ENCODE measurements around the gene KLHL10.
"Not testable (repeated sequence)": the region's sequence is repeated elsewhere in the genome, so short reads cannot be mapped to it uniquely, and the experiment has no call there.

Gene KLHL10

DNA sequence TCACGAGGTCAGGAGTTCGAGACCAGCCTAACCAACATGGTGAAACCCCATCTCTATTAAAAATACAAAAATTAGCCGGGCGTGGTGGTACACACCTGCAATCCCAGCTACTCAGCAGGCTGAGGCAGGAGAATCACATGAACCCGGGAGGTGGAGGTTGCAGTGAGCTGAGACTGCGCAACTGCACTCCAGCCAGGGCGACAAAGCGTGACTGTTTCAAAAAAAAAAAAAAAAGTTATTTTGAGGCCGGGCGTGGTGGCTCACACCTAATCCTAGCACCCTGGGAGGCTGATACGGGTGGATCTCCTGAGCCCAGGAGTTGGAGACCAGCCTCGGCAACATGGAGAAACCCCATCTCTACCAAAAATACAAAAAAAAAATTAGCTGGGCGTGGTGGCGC lies 13.8 kb downstream of the KLHL10 start:
- H3K9me3 Mint-ChIP-seq; H3K4me1 Mint-ChIP-seq (ENCODE audit: low read depth); H3K4me3 Mint-ChIP-seq; H3K27ac Mint-ChIP-seq; intact Hi-C loops (cut with micrococcal nuclease); H3K27me3 Mint-ChIP-seq: not testable (repeated sequence)
- H3K36me3 Mint-ChIP-seq (ENCODE audit: low read depth) = peaks cover 35% of the 10 kb centered on the region

DNA sequence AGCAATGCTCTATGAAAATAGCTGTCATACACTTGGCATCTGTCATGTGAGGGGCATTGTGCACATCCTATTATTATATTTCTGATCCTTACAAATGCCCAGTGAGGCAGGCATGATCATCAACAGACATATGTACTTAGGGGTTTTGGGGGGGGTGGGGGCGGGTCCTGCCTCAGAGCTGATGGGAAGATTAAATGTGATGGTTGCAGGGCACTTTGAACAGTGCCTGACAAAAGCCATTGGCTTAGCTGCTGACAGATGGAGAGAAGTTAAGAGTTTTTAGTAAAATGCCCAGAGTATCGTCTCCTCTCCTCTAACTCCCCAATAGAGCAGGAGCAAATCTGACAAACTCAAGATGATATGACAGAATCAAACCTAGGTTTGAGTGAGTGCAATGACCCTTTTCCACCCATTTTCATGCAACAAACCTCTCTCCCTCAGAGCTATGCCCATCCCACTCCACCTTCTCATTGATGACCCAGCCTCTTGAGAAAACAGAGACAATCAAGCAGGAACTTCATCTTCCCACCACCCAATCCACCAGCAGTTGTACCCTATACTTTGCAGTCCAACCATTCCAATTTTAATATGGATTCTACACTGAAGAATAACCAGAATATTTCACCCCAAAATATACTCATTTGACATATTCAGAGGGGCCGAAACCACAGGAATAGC lies 22.8 kb downstream of the KLHL10 start:
- no peaks in the 10 kb centered on the region for H3K9me3 Mint-ChIP-seq
- peaks cover 6% of the 10 kb centered on the region for H3K36me3 Mint-ChIP-seq (ENCODE audit: low read depth)
- H3K27ac Mint-ChIP-seq = no peak overlapping the region
- H3K27me3 Mint-ChIP-seq = no peaks in the 10 kb centered on the region
- peaks cover 17% of the 10 kb centered on the region for H3K4me1 Mint-ChIP-seq (ENCODE audit: low read depth)
- H3K4me3 Mint-ChIP-seq = no peak overlapping the region
- intact Hi-C loops (cut with micrococcal nuclease) = loop anchor here (10.0 kb wide), 1 partner anchor 126 kb away; the partner anchor contains the start of gene HAP1

DNA sequence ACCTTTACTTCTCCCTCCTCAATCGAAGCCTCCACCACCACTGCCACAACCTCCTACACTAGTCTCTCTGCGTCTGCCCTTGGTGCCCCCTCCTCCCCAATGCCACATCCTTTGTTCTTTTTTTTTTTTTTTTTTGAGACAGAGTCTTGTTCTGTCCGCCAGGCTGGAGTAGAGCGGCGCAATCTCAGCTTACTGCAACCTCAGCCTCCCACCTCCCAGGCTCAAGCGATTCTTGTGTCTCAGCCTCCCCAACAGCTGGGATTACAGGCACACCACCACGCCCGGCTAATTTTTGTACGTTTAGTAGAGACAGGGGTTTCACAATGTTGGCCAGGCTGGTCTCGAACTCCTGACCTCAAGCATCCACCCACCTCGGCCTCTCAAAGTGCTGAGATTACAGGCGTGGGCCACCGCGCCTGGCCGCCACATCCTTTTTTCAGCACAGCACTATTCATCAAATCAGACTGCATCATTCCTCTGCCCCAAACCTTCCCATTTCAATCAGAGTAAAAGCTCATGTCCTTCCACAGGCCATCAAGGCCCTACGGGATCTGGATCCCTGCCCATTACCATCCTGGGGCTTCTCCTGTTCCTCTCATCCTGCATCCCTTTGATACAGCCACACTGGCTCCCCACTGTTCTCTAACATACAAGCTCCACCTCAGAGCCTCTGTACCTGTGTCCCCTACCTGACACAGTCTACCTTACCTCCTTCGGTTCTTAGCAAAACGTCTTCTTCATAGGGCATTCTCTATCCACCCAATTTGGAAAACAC lies 25.6 kb downstream of the KLHL10 start:
- H3K9me3 Mint-ChIP-seq = no peaks in the 10 kb centered on the region
- peaks cover 20% of the 10 kb centered on the region for H3K36me3 Mint-ChIP-seq (ENCODE audit: low read depth)
- no peaks in the 10 kb centered on the region for H3K27me3 Mint-ChIP-seq
- intact Hi-C loops (cut with micrococcal nuclease) = loop anchor here (10.0 kb wide), 1 partner anchor 128 kb away; the partner anchor contains the start of gene HAP1
- H3K27ac Mint-ChIP-seq = no peak overlapping the region
- H3K4me3 Mint-ChIP-seq = no peak overlapping the region
- H3K4me1 Mint-ChIP-seq (ENCODE audit: low read depth) = peaks cover 17% of the 10 kb centered on the region

DNA sequence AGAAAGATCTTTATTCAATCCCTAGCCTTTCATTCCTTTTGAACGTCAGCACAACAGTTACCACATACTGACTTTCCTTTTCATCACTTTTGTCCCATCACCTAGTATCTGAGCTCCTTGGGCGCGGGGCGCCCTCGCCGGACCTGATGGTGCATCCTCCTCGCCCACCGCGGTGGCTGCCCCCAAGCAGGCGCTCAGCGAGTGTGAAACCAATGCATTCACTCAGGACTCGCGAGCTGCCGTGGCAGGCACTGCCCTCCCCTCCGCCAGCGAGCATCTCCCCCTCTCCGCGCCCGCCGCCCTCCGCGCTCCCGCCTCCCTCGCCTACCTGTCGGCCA lies 26.8 kb downstream of the KLHL10 start:
- H3K36me3 Mint-ChIP-seq (ENCODE audit: low read depth) = peaks cover 32% of the 10 kb centered on the region
- H3K4me3 Mint-ChIP-seq = no peak overlapping the region
- no peaks in the 10 kb centered on the region for H3K9me3 Mint-ChIP-seq
- no peak overlapping the region for H3K27ac Mint-ChIP-seq
- H3K4me1 Mint-ChIP-seq (ENCODE audit: low read depth) = peaks cover 17% of the 10 kb centered on the region
- intact Hi-C loops (cut with micrococcal nuclease) = loop anchor here (10.0 kb wide), 1 partner anchor 130 kb away; the partner anchor contains the start of gene HAP1
- H3K27me3 Mint-ChIP-seq = no peaks in the 10 kb centered on the region

DNA sequence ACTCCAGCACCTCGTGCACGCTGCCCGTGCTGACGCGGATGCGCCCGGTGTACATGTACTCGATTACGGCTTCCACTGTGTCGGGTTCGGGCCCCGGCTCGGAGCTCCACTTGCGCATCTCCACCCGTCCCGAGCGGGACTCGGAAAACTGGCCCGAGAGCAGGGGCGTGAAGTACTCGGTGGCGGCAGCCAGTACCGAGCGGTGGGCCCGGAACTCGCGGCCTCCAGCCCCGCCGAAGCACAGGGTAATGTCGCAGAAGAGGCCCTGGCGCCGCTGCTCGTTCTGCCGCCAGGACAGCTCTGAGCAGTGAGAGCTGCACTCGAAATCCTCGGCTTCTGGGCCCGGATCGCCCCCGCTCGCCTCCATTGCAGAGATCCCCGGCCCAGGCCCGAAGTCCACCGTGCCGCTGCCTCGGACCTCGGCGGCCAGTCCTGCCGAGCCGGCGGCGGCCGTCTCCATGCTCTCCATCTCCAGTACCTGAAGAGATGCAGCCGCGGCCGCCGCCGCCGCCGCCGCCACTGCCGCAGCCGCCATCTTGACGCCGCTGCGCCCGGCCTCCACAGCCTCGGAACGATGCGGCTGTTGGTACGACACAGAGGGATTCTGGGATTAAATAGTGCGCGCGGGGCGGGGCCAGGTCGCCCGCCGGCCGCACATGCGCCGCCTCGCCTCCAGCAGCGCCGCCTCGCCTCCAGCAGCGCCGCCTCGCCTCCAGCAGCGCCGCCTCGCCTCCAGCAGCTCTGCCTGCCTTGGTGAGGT lies 27.4 kb downstream of the KLHL10 start, which contains the start of gene KLHL11:
TSS of gene KLHL11 (minus strand) at position 588 of the 760 bp plus-strand sequence. CDS start at position 535, 53 bp downstream.
- Mint-ChIP-seq H3K27me3 (no peaks in the 10 kb centered on the region), H3K27ac (no peak within 1 kb of the TSS), H3K9me3 (no peaks in the 10 kb centered on the region), H3K4me1 (ENCODE audit: low read depth) (peaks cover 17% of the 10 kb centered on the region), H3K36me3 (ENCODE audit: low read depth) (peaks cover 38% of the 10 kb centered on the region), H3K4me3 (no peak within 1 kb of the TSS)
- intact Hi-C loops (cut with micrococcal nuclease) = loop anchor here (10.0 kb wide), 1 partner anchor 130 kb away; the partner anchor contains the start of gene HAP1

DNA sequence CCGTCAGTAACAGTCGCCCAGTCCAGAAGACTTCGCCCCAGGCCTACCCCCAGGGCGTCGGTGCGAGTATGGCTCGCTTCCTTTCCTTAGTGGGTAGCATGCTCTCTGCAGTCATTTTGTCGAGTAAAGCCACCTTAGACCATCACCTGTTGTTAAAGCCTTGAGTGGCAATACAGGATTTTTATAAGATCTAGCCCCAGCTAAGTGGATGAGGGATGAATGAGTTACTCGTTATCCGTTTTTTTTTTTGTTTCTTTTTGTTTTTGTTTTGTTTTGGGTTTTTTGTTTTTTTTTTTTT lies 27.9 kb downstream of the KLHL10 start:
- Mint-ChIP-seq H3K4me1 (ENCODE audit: low read depth) (peaks cover 14% of the 10 kb centered on the region), H3K27me3 (no peaks in the 10 kb centered on the region), H3K9me3 (no peaks in the 10 kb centered on the region), H3K36me3 (ENCODE audit: low read depth) (peaks cover 43% of the 10 kb centered on the region), H3K27ac (no peak overlapping the region), H3K4me3 (no peak overlapping the region)
- intact Hi-C loops (cut with micrococcal nuclease) = loop anchor here (10.0 kb wide), 1 partner anchor 131 kb away; the partner anchor contains the start of gene HAP1

DNA sequence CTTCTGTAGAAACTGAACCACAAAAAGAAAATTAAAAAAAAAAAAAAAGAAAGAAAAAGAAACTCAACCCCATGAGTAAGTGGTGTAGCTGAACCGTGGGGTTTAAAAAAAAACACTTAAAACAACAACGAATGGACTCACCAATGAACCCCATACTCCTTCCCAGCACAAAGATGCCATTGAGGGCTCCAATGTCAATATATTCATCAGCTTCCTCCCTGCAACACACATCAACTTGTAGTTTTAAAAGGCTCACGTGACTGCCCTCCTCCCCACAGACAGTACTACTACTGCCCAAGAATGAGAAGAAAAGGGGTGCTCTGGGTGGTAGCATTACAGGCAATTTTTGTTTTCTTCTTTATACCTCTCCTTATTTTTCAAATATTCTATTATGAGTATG lies 30.9 kb downstream of the KLHL10 start:
- Mint-ChIP-seq H3K4me3 (no peak overlapping the region), H3K27me3 (no peaks in the 10 kb centered on the region), H3K36me3 (ENCODE audit: low read depth) (peaks cover 73% of the 10 kb centered on the region), H3K4me1 (ENCODE audit: low read depth) (no peaks in the 10 kb centered on the region), H3K9me3 (no peaks in the 10 kb centered on the region), H3K27ac (no peak overlapping the region)
- intact Hi-C loops (cut with micrococcal nuclease) = loop anchor here (10.0 kb wide), 1 partner anchor 134 kb away; the partner anchor contains the start of gene HAP1

DNA sequence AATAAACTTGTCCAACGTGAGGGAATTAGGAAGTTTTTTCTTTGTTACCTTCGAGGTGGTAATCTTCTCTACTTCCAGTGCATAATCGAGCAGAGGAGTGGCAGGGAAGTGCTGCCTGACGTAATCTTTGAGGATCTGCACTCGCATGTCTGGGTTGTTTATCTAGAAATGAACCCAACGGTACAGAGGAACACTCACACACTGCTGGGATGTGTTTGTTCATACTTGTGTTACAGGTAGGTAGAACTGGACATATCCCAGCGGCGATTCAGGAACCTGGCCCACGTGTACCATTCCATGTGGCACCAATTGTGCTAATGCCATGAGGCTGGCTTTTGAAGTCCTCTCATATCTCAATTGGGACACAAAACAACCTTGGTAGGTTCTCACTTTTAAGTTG lies 31.8 kb downstream of the KLHL10 start:
- Mint-ChIP-seq H3K27me3 (no peaks in the 10 kb centered on the region), H3K4me1 (ENCODE audit: low read depth) (no peaks in the 10 kb centered on the region), H3K4me3 (no peak overlapping the region), H3K9me3 (no peaks in the 10 kb centered on the region), H3K27ac (no peak overlapping the region), H3K36me3 (ENCODE audit: low read depth) (peaks cover 82% of the 10 kb centered on the region)
- intact Hi-C loops (cut with micrococcal nuclease) = loop anchor here (10.0 kb wide), 1 partner anchor 135 kb away; the partner anchor contains the start of gene HAP1

DNA sequence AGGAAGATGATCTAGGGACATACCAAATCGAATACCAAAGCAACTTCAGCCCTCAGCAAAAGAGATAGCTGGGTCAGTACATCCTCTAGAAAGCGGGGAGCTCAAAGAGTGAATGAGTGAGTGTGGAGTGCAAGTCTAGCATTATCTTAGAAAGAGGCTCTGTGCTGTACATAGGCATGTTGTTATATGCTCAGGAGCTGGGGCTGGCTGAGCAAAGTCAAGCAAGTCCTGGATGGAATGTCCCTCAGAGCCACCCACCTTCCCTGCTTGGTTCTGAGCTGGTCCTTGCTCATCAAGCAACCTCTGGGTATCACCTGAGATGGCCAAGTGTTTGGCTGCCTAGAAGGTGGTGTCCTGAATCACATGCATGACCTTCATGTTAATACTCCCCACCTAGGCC lies 32.5 kb downstream of the KLHL10 start:
- Mint-ChIP-seq H3K36me3 (ENCODE audit: low read depth) (peaks cover 88% of the 10 kb centered on the region), H3K4me3 (no peak overlapping the region), H3K4me1 (ENCODE audit: low read depth) (no peaks in the 10 kb centered on the region), H3K27me3 (no peaks in the 10 kb centered on the region), H3K27ac (no peak overlapping the region), H3K9me3 (no peaks in the 10 kb centered on the region)
- intact Hi-C loops (cut with micrococcal nuclease) = no loop called here

DNA sequence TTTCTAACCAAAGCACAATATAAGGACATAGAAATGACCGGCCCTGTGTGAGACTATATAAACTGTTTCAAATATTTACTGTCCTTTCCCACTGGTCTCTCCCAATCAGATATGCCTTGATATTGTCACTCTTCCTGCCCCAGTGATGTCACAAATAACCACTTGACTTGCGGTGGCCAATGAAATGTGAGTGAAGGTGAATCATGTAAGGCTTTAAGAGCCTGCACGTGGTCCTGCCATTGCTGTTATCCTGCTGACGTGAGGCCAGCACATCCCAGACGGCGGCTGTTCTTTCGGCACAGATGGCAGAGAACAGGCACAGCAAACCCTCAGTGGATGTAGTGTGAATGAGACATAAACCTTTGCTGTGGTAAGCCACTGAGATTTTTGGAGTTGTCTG lies 33.0 kb downstream of the KLHL10 start:
- intact Hi-C loops (cut with micrococcal nuclease) = no loop called here
- H3K4me1 Mint-ChIP-seq (ENCODE audit: low read depth) = no peaks in the 10 kb centered on the region
- H3K27me3 Mint-ChIP-seq = no peaks in the 10 kb centered on the region
- no peak overlapping the region for H3K27ac Mint-ChIP-seq
- H3K4me3 Mint-ChIP-seq = no peak overlapping the region
- no peaks in the 10 kb centered on the region for H3K9me3 Mint-ChIP-seq
- peaks cover 94% of the 10 kb centered on the region for H3K36me3 Mint-ChIP-seq (ENCODE audit: low read depth)

DNA sequence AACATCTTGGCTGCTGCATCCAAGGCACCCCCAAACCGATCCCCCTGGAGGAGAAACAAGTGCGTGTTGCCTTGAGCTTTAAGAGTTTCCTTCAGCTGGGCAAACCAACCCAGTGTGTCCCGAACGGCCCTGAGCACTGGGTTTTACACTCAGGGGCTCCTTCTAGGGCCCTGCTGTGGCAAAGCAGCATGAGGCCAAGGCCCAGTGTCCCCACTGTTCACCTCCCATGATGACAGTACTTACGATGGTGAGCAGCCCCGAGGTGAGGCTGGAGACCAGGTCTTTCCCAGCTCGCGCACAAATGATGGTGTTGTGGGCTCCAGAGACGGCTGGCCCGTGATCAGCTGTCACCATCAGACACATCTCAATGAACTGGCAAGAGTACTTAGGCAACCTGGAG lies 34.2 kb downstream of the KLHL10 start:
- Mint-ChIP-seq H3K4me1 (ENCODE audit: low read depth) (no peaks in the 10 kb centered on the region), H3K36me3 (ENCODE audit: low read depth) (peaks cover 100% of the 10 kb centered on the region)
- intact Hi-C loops (cut with micrococcal nuclease) = no loop called here

DNA sequence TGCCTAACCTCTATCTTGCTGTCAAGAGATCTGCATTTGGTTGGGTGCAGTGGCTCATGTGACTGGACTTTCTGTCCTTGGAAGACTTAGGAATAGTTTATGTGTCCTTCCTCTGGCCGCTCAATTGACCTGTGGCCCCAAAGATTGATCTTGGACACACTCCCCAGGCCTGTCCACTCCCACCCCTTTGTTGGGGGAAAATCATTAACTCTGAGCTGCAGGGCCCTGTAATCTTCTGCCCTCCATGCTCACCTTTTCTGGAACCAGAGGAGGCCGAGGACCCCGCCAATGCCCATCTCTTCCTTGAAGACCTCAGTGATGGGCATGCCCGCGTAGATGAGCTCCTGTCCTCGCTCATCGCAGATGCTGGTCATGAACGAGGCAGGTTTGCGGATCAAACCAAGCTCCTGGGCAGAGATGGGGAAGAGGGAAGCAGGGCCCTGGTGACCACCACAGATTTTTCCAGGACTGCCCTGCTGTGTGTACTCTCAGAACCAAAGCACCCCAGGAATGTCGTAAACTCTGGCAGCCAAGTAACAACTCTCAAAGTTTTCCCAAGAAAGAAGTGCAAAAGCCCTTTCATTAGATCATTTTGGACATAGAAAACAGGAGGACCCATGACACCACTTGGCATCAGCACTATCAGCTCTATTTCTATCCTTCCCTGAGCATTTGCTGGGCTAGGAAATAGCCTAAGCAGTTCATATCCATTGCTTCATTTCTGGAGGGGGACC lies 36.1 kb downstream of the KLHL10 start:
- no peaks in the 10 kb centered on the region for H3K27me3 Mint-ChIP-seq
- peaks cover 100% of the 10 kb centered on the region for H3K36me3 Mint-ChIP-seq (ENCODE audit: low read depth)
- H3K27ac Mint-ChIP-seq = no peak overlapping the region
- H3K9me3 Mint-ChIP-seq = no peaks in the 10 kb centered on the region
- H3K4me3 Mint-ChIP-seq = no peak overlapping the region
- intact Hi-C loops (cut with micrococcal nuclease) = no loop called here
- no peaks in the 10 kb centered on the region for H3K4me1 Mint-ChIP-seq (ENCODE audit: low read depth)

More for the DNA sequence above, 34.2 kb downstream of the KLHL10 start:
- H3K27ac Mint-ChIP-seq = no peak overlapping the region
- no peaks in the 10 kb centered on the region for H3K27me3 Mint-ChIP-seq
- H3K4me3 Mint-ChIP-seq = no peak overlapping the region
- H3K9me3 Mint-ChIP-seq = no peaks in the 10 kb centered on the region

DNA sequence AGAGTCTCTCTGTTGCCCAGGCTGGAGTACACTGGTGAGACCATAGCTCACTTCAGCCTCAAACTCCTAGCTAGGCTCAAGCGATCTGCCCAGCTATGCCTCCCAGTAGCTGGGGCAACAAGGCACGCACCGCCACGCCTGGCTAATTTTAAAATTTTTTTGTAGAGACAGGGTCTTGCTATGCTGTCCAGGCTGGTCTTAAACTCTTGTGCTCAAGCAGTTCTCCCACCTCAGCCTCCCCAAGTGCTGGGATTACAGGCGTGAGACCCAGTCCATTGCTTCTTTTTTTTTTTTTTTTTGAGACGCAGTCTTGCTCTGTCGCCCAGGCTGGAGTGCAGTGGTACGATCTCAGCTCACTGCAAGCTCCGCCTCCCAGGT lies 36.7 kb downstream of the KLHL10 start:
- H3K27ac Mint-ChIP-seq; intact Hi-C loops (cut with micrococcal nuclease); H3K4me3 Mint-ChIP-seq; H3K9me3 Mint-ChIP-seq; H3K27me3 Mint-ChIP-seq; H3K4me1 Mint-ChIP-seq (ENCODE audit: low read depth): not testable (repeated sequence)
- H3K36me3 Mint-ChIP-seq (ENCODE audit: low read depth) = peaks cover 100% of the 10 kb centered on the region
